Ovary (tissue), 9 donors: ENCODE measurements around the gene PTGS1. TPM values are rescaled to one million over a fixed set of nuclear protein-coding genes. Genes with fewer than 3 reads are reported as not detected.

Source experiments
- DNase-seq, 5 donors: peaks; one replicate each; pipeline ENCODE4 v3.0.0-alpha.2; 2019 to 2020
- H3K27ac ChIP-seq, 2 donors: fragments of 200-600 bp; one replicate each; pipeline versions ENCODE4 v1.5.1 to v1.8.0; 2019 to 2022
- H3K27me3 ChIP-seq: fragments of 200-600 bp; one replicate; pipeline ENCODE4 v1.8.0; 2022
- H3K36me3 ChIP-seq: fragments of 200-600 bp; sonication (generic); one replicate; pipeline ENCODE4 v1.5.1; 2019
- H3K4me1 ChIP-seq: one replicate; pipeline ENCODE4 v1.8.1; 2013; ENCODE audit warnings: mild to moderate bottlenecking, moderate library complexity; ENCODE audit not compliant: insufficient read depth
- H3K4me3 ChIP-seq: fragments of 200-600 bp; sonication (generic); one replicate; pipeline ENCODE4 v1.5.1; 2017
- H3K9me3 ChIP-seq, 2 donors: fragments of 200-600 bp in 1 of 2; sonication (generic) in 1 of 2; one replicate each; pipeline versions ENCODE4 v1.5.1 to v1.8.1; 2013 to 2019; ENCODE audit warnings: mild to moderate bottlenecking in 1 of 2, moderate library complexity in 1 of 2
- EP300 ChIP-seq: sonication (generic); formaldehyde crosslinking; IDR thresholded peaks from one replicate; pipeline ENCODE4 v1.6.1; 2017; ENCODE audit warnings: antibody characterized with exemption
- POLR2A ChIP-seq: fragments of 450-650 bp; IDR thresholded peaks from one replicate; pipeline ENCODE4 v1.6.1; 2017; ENCODE audit warnings: antibody characterized with exemption, mild to moderate bottlenecking, moderate library complexity
- WGBS, 3 donors: extraction: QIAGEN DNeasy Blood & Tissue Kit in 1 of 3; methylation state at CpG; one replicate each; pipeline versions ENCODE4 v1.1.5 to v1.1.7; 2013 to 2017; 5-methylcytosine and 5-hydroxymethylcytosine counted together
- intact Hi-C, 4 donors: fragments of 100-400 bp; cut with DNase I; formaldehyde crosslinking; loops; one replicate each; pipeline versions ENCODE4 v1.11.0 to v1.15.1; 2022 to 2023
- polyA plus RNA-seq, 2 donors: library from polyadenylated mRNA; stranded (reverse); fragments of 200-250 nt in 1 of 2; fragments of 350-450 nt in 1 of 2; fragmentation: Illumina TruSeq in 1 of 2; extraction: RNeasy Lipid Tissue Mini Kit (QIAGEN cat#74804) in 1 of 2; gene quantifications; one replicate each; pipeline ENCODE4 v1.2.3, GENCODE V29; 2013 to 2014
- total RNA-seq, 7 donors: library from RNA; depleted of rRNA in 2 of 7; stranded (reverse); fragments of >200 nt in 2 of 7; fragmentation: NEBNext Ultra II Directional in 3 of 7; extraction: Animal tissue kit (Norgen Biotek cat#: 25700) in 3 of 7; gene quantifications; one replicate each; pipeline versions ENCODE4 v1.1.0 to v1.2.4, GENCODE V29; 2016 to 2023
- TF ChIP-seq, protein P1 (sequence below), 3 donors: fragments of 450-650 bp in 2 of 3; fragments of 200-600 bp in 1 of 3; IDR thresholded peaks; one replicate each; pipeline versions ENCODE4 v1.5.1 to v1.8.0; 2016 to 2022; ENCODE audit warnings: antibody characterized with exemption in 3 of 3, mild to moderate bottlenecking in 1 of 3
- donor health status: DM: no; HTN: no; CAD: no; lungs with moderate emphysema.
- donor health status: DM: no; HTN: no; CAD: no.
- donor health status: Bipolar disorder and iron deficiency.
- donor health status: DM: yes; HTN: yes; CAD: no.
- donor health status: DM: no; HTN: no; CAD: no.
- donor health status: DM: yes; HTN: yes; CAD: no.

The PTGS1 gene
- total and polyA plus RNA-seq, 9 donors, result 0.90 to 37.1 (median 7.0) TPM

DNA sequence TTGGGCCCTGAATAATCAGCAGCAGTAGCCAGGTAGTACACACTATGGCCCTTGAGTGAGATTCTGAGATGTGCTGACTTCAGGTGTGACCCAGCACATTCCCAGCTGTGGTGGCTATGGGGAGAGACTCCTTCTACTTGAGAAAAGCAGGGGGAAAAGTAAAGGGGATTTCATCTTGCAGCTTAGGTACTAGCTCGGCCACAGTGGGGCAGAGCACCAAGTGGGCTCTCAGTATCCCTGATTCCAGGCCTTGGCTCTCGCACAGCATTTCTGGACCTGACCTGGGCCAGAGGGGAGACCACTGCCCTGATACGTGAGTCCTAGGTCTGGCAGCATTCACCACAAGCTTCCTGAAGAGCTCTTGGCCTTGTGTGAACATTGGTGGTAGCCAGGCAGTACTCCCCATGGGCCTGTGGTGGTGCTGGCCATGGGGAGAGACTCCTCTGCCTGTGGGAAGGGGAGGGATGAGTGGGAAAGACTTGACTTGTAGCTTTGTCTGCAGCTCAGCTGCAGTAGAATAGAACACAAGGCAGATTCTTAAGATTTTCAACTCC lies 27.6 kb downstream of the PTGS1 start:
- no peak overlapping the region for H3K4me3 ChIP-seq
- TF ChIP-seq, protein P1, sequence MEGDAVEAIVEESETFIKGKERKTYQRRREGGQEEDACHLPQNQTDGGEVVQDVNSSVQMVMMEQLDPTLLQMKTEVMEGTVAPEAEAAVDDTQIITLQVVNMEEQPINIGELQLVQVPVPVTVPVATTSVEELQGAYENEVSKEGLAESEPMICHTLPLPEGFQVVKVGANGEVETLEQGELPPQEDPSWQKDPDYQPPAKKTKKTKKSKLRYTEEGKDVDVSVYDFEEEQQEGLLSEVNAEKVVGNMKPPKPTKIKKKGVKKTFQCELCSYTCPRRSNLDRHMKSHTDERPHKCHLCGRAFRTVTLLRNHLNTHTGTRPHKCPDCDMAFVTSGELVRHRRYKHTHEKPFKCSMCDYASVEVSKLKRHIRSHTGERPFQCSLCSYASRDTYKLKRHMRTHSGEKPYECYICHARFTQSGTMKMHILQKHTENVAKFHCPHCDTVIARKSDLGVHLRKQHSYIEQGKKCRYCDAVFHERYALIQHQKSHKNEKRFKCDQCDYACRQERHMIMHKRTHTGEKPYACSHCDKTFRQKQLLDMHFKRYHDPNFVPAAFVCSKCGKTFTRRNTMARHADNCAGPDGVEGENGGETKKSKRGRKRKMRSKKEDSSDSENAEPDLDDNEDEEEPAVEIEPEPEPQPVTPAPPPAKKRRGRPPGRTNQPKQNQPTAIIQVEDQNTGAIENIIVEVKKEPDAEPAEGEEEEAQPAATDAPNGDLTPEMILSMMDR (IDR thresholded peaks at IDR 0.05), result no peak
- intact Hi-C loops, result no loop called here
- H3K27ac ChIP-seq, result no peak overlapping the region
- no peaks in the 10 kb centered on the region for H3K36me3 ChIP-seq
- H3K9me3 ChIP-seq, result no peaks in the 10 kb centered on the region
- no peaks in the 10 kb centered on the region for H3K4me1 ChIP-seq
- no peak for DNase-seq
- 81 to 89% (median 81%) methylated on average over 3 of the region's 3 CpGs for WGBS, 3 donors
- no peaks in the 10 kb centered on the region for H3K27me3 ChIP-seq

DNA sequence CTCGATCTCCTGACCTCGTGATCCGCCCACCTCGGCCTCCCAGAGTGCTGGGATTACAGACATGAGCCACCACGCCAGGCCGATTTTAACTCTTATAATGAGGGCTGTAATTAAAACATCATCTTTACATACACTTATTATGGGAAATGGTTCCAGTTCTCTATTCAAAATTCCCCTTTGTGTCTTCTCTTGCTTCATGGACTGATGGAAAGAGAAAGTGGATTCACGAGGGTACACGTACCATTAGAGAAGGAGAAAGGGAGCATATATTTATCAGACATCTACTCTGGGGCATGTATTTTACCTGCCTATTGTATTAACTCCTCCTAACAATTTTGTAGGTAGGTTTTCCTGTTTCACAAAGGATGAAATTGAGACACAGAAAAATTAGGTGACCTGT lies 31.1 kb downstream of the PTGS1 start:
- Histone ChIP-seq H3K4me1 (no peaks in the 10 kb centered on the region), H3K27me3 (no peaks in the 10 kb centered on the region), H3K36me3 (no peaks in the 10 kb centered on the region), H3K4me3 (no peak overlapping the region), H3K27ac (no peak overlapping the region), H3K9me3 (no peaks in the 10 kb centered on the region)
- intact Hi-C loops, result no loop called here
- TF ChIP-seq, protein P1 (IDR thresholded peaks at IDR 0.05), result no peak
- TF ChIP-seq POLR2A (no peak), EP300 (no peak)
- 81 to 90% (median 85%) methylated on average over 8 of the region's 8 CpGs for WGBS, 3 donors
- DNase-seq, result no peak

DNA sequence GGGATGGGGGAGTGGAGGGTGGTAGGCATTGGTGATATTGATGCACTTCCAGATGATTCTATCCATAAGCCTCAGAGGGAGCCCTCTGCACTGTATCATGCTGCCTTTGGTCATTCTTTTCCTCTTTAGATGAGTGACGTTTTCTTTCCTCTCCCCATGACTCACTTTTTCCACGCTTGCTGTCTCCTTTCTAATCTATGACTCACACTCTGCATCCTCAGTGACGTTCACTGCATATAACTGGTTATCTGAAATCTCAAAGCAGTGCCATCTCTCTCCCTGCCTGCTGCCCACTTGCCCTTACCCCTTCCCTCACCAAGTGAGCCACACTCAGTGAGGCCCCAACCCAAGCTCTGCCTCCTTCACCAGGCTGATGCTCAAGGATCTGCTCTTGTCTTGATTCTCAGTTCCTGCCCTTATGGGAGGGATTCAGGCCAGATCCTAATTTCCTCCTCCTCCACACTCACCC lies 31.6 kb downstream of the PTGS1 start:
- intact Hi-C loops, result no loop called here
- Histone ChIP-seq H3K27ac (no peak overlapping the region), H3K27me3 (no peaks in the 10 kb centered on the region), H3K4me1 (no peaks in the 10 kb centered on the region), H3K4me3 (no peak overlapping the region), H3K36me3 (no peaks in the 10 kb centered on the region), H3K9me3 (no peaks in the 10 kb centered on the region)
- 38 to 40% (median 39%) methylated on average over 3 of the region's 3 CpGs for WGBS, 3 donors
- DNase-seq, result no peak
- TF ChIP-seq EP300, result no peak
- no peak for TF ChIP-seq POLR2A
- TF ChIP-seq, protein P1 (IDR thresholded peaks at IDR 0.05), result no peak

DNA sequence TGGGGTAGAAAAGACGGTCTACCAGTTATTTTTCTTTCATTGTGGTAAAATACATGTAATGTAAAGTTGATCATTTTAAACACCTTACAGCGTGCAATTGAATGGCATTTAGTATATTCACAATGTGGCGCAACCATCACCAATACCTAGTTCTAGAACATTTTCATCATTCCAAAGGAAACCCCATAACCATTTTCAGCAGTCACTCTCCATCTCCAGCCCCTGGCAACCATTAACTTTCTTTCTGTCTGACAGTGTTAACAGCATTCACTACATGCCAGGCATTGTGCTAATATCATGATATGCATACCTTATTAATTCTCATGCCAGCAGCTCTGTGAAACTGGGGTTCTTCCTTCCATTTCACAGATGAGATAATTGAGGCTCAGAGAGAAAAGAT lies 32.0 kb downstream of the PTGS1 start:
- H3K27ac ChIP-seq, result no peak overlapping the region
- no peak overlapping the region for H3K4me3 ChIP-seq
- H3K36me3 ChIP-seq, result no peaks in the 10 kb centered on the region
- no peak for DNase-seq
- no peaks in the 10 kb centered on the region for H3K4me1 ChIP-seq
- intact Hi-C loops, result no loop called here
- TF ChIP-seq, protein P1 (IDR thresholded peaks at IDR 0.05), result no peak
- TF ChIP-seq POLR2A (no peak), EP300 (no peak)
- H3K9me3 ChIP-seq, result no peaks in the 10 kb centered on the region
- H3K27me3 ChIP-seq, result no peaks in the 10 kb centered on the region
- WGBS, 3 donors, result 82 to 86% (median 82%) methylated on average over 3 of the region's 3 CpGs
